Dendritic cell treated with granulocyte-macrophage colony-stimulating factor and Interleukin-4, amounts not matched to agents 40 ng/mL and 50 ng/mL, for 4 days (primary cell): ENCODE measurements around the gene CDH11.

Experiments
- H3K27ac Mint-ChIP-seq: one replicate; pipeline ENCODE4 v1.8.0; 2022; ENCODE audit warnings: mild to moderate bottlenecking, mixed read lengths
- H3K27me3 Mint-ChIP-seq: one replicate; pipeline ENCODE4 v1.8.0; 2022; ENCODE audit warnings: mild to moderate bottlenecking, mixed read lengths
- H3K36me3 Mint-ChIP-seq: one replicate; pipeline ENCODE4 v1.8.0; 2022; ENCODE audit warnings: low read depth, mixed read lengths
- H3K4me1 Mint-ChIP-seq: one replicate; pipeline ENCODE4 v1.8.0; 2022; ENCODE audit warnings: low read depth, mixed read lengths
- H3K4me3 Mint-ChIP-seq: one replicate; pipeline ENCODE4 v1.8.0; 2022; ENCODE audit warnings: mild to moderate bottlenecking, moderate library complexity, mixed read lengths
- H3K9me3 Mint-ChIP-seq: one replicate; pipeline ENCODE4 v1.8.0; 2022; ENCODE audit warnings: mixed read lengths
- intact Hi-C: fragments of 100-400 bp; cut with micrococcal nuclease; formaldehyde crosslinking; loops from one replicate; pipeline ENCODE4 v1.15.0; 2022

The CDH11 gene

GRCh38 chr16:65016754-65017153 lies 105.1 kb downstream of the CDH11 start:
- Mint-ChIP-seq H3K9me3 (peaks cover 8% of the 10 kb centered on the region), H3K27ac (no peak overlapping the region), H3K36me3 (no peaks in the 10 kb centered on the region), H3K27me3 (no peaks in the 10 kb centered on the region), H3K4me3 (no peak overlapping the region), H3K4me1 (no peaks in the 10 kb centered on the region)
- intact Hi-C loops: no loop called here

- H3K27ac Mint-ChIP-seq: no peak overlapping the region
- peaks cover 8% of the 10 kb centered on the region for H3K9me3 Mint-ChIP-seq
- no peaks in the 10 kb centered on the region for H3K4me1 Mint-ChIP-seq
- H3K27me3 Mint-ChIP-seq: no peaks in the 10 kb centered on the region
- intact Hi-C loops: no loop called here
- H3K4me3 Mint-ChIP-seq: no peak overlapping the region
- H3K36me3 Mint-ChIP-seq: no peaks in the 10 kb centered on the region
Observed at GRCh38 chr16:65015599-65015998, 106.3 kb downstream of the CDH11 start.

GRCh38 chr16:65012357-65012756 lies 109.5 kb downstream of the CDH11 start:
- Mint-ChIP-seq H3K36me3 (no peaks in the 10 kb centered on the region), H3K4me3 (no peak overlapping the region), H3K4me1 (no peaks in the 10 kb centered on the region), H3K27me3 (no peaks in the 10 kb centered on the region), H3K27ac (no peak overlapping the region), H3K9me3 (peaks cover 9% of the 10 kb centered on the region)
- intact Hi-C loops: no loop called here

GRCh38 chr16:65010125-65010524 lies 111.7 kb downstream of the CDH11 start:
- Mint-ChIP-seq H3K27me3 (no peaks in the 10 kb centered on the region), H3K9me3 (peaks cover 15% of the 10 kb centered on the region), H3K27ac (no peak overlapping the region), H3K4me3 (no peak overlapping the region), H3K4me1 (no peaks in the 10 kb centered on the region), H3K36me3 (no peaks in the 10 kb centered on the region)
- intact Hi-C loops: no loop called here

- no peak overlapping the region for H3K27ac Mint-ChIP-seq
- no peak overlapping the region for H3K4me3 Mint-ChIP-seq
- H3K4me1 Mint-ChIP-seq: no peaks in the 10 kb centered on the region
- H3K9me3 Mint-ChIP-seq: peaks cover 19% of the 10 kb centered on the region
- H3K27me3 Mint-ChIP-seq: no peaks in the 10 kb centered on the region
- no peaks in the 10 kb centered on the region for H3K36me3 Mint-ChIP-seq
- intact Hi-C loops: no loop called here
Observed at GRCh38 chr16:65005696-65006095, 116.2 kb downstream of the CDH11 start.

- Mint-ChIP-seq H3K4me1 (no peaks in the 10 kb centered on the region), H3K9me3 (peaks cover 19% of the 10 kb centered on the region), H3K27me3 (no peaks in the 10 kb centered on the region), H3K27ac (no peak overlapping the region), H3K36me3 (no peaks in the 10 kb centered on the region), H3K4me3 (no peak overlapping the region)
- intact Hi-C loops: no loop called here
Observed at GRCh38 chr16:65004570-65004969, 117.3 kb downstream of the CDH11 start.

- no peak overlapping the region for H3K27ac Mint-ChIP-seq
- H3K4me1 Mint-ChIP-seq: no peaks in the 10 kb centered on the region
- H3K4me3 Mint-ChIP-seq: no peak overlapping the region
- no peaks in the 10 kb centered on the region for H3K36me3 Mint-ChIP-seq
- peaks cover 19% of the 10 kb centered on the region for H3K9me3 Mint-ChIP-seq
- no peaks in the 10 kb centered on the region for H3K27me3 Mint-ChIP-seq
- intact Hi-C loops: no loop called here
Observed at GRCh38 chr16:65003621-65004020, 118.2 kb downstream of the CDH11 start.

- no peak overlapping the region for H3K4me3 Mint-ChIP-seq
- H3K36me3 Mint-ChIP-seq: no peaks in the 10 kb centered on the region
Observed at GRCh38 chr16:65002265-65002664, 119.6 kb downstream of the CDH11 start.

GRCh38 chr16:65000654-65001053 lies 121.2 kb downstream of the CDH11 start:
- intact Hi-C loops: no loop called here
- Mint-ChIP-seq H3K4me3 (no peak overlapping the region), H3K36me3 (no peaks in the 10 kb centered on the region), H3K27ac (no peak overlapping the region), H3K9me3 (peaks cover 9% of the 10 kb centered on the region), H3K4me1 (no peaks in the 10 kb centered on the region), H3K27me3 (no peaks in the 10 kb centered on the region)

More at GRCh38 chr16:65002265-65002664, 119.6 kb downstream of the CDH11 start:
- Mint-ChIP-seq H3K4me1 (no peaks in the 10 kb centered on the region), H3K27me3 (no peaks in the 10 kb centered on the region), H3K27ac (no peak overlapping the region), H3K9me3 (peaks cover 16% of the 10 kb centered on the region)
- intact Hi-C loops: no loop called here

- Mint-ChIP-seq H3K36me3 (no peaks in the 10 kb centered on the region), H3K27me3 (no peaks in the 10 kb centered on the region), H3K27ac (no peak overlapping the region), H3K4me3 (no peak overlapping the region), H3K4me1 (no peaks in the 10 kb centered on the region), H3K9me3 (no peaks in the 10 kb centered on the region)
- intact Hi-C loops: no loop called here
Observed at GRCh38 chr16:64997751-64998150, 124.1 kb downstream of the CDH11 start.

GRCh38 chr16:64997121-64997520 lies 124.7 kb downstream of the CDH11 start:
- no peaks in the 10 kb centered on the region for H3K36me3 Mint-ChIP-seq
- no peak overlapping the region for H3K27ac Mint-ChIP-seq
- H3K4me1 Mint-ChIP-seq: no peaks in the 10 kb centered on the region
- no peaks in the 10 kb centered on the region for H3K27me3 Mint-ChIP-seq
- intact Hi-C loops: no loop called here
- H3K9me3 Mint-ChIP-seq: no peaks in the 10 kb centered on the region
- H3K4me3 Mint-ChIP-seq: no peak overlapping the region

GRCh38 chr16:64996641-64997040 lies 125.2 kb downstream of the CDH11 start:
- Mint-ChIP-seq H3K27ac (no peak overlapping the region), H3K27me3 (no peaks in the 10 kb centered on the region), H3K36me3 (no peaks in the 10 kb centered on the region), H3K4me1 (no peaks in the 10 kb centered on the region), H3K4me3 (no peak overlapping the region), H3K9me3 (no peaks in the 10 kb centered on the region)
- intact Hi-C loops: no loop called here

GRCh38 chr16:64993464-64993863 lies 128.4 kb downstream of the CDH11 start:
- Mint-ChIP-seq H3K4me3 (no peak overlapping the region), H3K4me1 (no peaks in the 10 kb centered on the region), H3K27me3 (no peaks in the 10 kb centered on the region), H3K9me3 (no peaks in the 10 kb centered on the region), H3K36me3 (no peaks in the 10 kb centered on the region), H3K27ac (no peak overlapping the region)
- intact Hi-C loops: no loop called here

- intact Hi-C loops: no loop called here
- Mint-ChIP-seq H3K4me1 (no peaks in the 10 kb centered on the region), H3K9me3 (no peaks in the 10 kb centered on the region), H3K4me3 (no peak overlapping the region), H3K27me3 (no peaks in the 10 kb centered on the region), H3K36me3 (no peaks in the 10 kb centered on the region), H3K27ac (no peak overlapping the region)
Observed at GRCh38 chr16:64991001-64991400, 130.9 kb downstream of the CDH11 start.

GRCh38 chr16:64990101-64990500 lies 131.8 kb downstream of the CDH11 start:
- Mint-ChIP-seq H3K4me3 (no peak overlapping the region), H3K9me3 (no peaks in the 10 kb centered on the region), H3K36me3 (no peaks in the 10 kb centered on the region), H3K27ac (no peak overlapping the region), H3K27me3 (no peaks in the 10 kb centered on the region), H3K4me1 (no peaks in the 10 kb centered on the region)
- intact Hi-C loops: no loop called here
